Measurements from ENCODE around the gene NCAPG. TPM values are rescaled to one million over a fixed set of nuclear protein-coding genes. Genes with fewer than 3 reads are reported as not detected.
"Not testable (repeated sequence)": the region's sequence is repeated elsewhere in the genome, so short reads cannot be mapped to it uniquely, and the experiment has no call there.

Gene NCAPG
- total RNA-seq, 3 donors from 2014 or later: 0.33 to 0.96 (median 0.59) TPM

DNA sequence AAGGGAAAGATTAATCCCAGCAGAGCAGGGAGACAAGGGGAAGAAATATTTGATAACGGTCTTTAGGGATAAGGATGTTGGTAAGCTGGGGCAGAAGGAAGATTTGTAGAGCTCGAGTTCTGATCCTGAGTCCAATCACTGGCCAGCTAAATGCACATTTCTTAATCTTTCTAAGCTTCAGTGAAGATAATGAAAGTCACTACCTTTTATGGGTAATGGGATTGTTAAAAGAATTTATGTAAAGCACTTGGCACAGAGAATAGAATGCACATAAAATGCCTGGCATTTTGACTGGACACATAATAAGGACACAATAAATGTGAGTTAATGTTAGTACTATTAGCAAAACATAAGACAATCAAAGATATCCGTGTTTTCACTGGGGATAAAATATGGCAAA lies 43.3 kb downstream of the NCAPG start:
- TF ChIP-seq POLR2AphosphoS5 (IDR thresholded peaks at IDR 0.05) (no peak), POLR2A (IDR thresholded peaks at IDR 0.05) (no peak)
- TF ChIP-seq, protein P1, sequence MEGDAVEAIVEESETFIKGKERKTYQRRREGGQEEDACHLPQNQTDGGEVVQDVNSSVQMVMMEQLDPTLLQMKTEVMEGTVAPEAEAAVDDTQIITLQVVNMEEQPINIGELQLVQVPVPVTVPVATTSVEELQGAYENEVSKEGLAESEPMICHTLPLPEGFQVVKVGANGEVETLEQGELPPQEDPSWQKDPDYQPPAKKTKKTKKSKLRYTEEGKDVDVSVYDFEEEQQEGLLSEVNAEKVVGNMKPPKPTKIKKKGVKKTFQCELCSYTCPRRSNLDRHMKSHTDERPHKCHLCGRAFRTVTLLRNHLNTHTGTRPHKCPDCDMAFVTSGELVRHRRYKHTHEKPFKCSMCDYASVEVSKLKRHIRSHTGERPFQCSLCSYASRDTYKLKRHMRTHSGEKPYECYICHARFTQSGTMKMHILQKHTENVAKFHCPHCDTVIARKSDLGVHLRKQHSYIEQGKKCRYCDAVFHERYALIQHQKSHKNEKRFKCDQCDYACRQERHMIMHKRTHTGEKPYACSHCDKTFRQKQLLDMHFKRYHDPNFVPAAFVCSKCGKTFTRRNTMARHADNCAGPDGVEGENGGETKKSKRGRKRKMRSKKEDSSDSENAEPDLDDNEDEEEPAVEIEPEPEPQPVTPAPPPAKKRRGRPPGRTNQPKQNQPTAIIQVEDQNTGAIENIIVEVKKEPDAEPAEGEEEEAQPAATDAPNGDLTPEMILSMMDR (IDR thresholded peaks at IDR 0.05): no peak
- H3K27ac ChIP-seq: no peak overlapping the region
- H3K27me3 ChIP-seq: no peaks in the 10 kb centered on the region
- H3K4me3 ChIP-seq: no peak overlapping the region
- no peak for DNase-seq (ENCODE audit: low spot score in 2 of 2)
- H3K9me3 ChIP-seq: no peaks in the 10 kb centered on the region
- intact Hi-C loops (cut with DNase I; ENCODE audit: low total_unique reads): no loop called here
- H3K36me3 ChIP-seq: no peaks in the 10 kb centered on the region
- no peaks in the 10 kb centered on the region for H3K4me1 ChIP-seq

- Histone ChIP-seq H3K27ac (no peak overlapping the region), H3K36me3 (no peaks in the 10 kb centered on the region), H3K4me1 (no peaks in the 10 kb centered on the region), H3K9me3 (no peaks in the 10 kb centered on the region), H3K4me3 (no peak overlapping the region), H3K27me3 (no peaks in the 10 kb centered on the region)
- DNase-seq (ENCODE audit: low spot score in 2 of 2): no peak
- intact Hi-C loops (cut with DNase I; ENCODE audit: low total_unique reads): no loop called here
- no peak for TF ChIP-seq POLR2AphosphoS5 (IDR thresholded peaks at IDR 0.05)
- TF ChIP-seq, protein P1 (IDR thresholded peaks at IDR 0.05): no peak
- no peak for TF ChIP-seq POLR2A (IDR thresholded peaks at IDR 0.05)
Observed at GRCh38 chr4:17859793-17860406, 49.1 kb downstream of the NCAPG start.

DNA sequence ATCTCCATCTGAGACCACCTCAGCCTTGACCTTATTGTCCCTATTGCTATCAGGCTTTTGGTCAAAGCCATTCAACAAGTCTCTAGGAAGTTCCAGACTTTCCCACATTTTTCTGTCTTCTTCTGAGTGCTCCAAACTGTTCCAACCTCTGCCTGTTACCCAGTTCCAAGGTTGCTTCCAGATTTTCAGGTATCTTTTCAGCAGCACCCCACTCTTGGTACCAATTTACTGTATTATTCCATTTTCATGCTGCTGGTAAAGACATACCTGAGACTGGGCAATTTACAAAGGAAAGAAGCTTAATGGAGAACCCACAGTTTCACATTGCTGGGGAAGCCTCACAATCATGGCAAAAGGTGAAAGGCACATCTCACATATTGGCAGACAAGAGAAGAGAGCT lies 51.1 kb downstream of the NCAPG start:
- H3K27ac ChIP-seq; H3K4me3 ChIP-seq; H3K36me3 ChIP-seq; H3K4me1 ChIP-seq; H3K9me3 ChIP-seq; DNase-seq (ENCODE audit: low spot score in 2 of 2); H3K27me3 ChIP-seq; intact Hi-C loops (cut with DNase I; ENCODE audit: low total_unique reads): not testable (repeated sequence)

DNA sequence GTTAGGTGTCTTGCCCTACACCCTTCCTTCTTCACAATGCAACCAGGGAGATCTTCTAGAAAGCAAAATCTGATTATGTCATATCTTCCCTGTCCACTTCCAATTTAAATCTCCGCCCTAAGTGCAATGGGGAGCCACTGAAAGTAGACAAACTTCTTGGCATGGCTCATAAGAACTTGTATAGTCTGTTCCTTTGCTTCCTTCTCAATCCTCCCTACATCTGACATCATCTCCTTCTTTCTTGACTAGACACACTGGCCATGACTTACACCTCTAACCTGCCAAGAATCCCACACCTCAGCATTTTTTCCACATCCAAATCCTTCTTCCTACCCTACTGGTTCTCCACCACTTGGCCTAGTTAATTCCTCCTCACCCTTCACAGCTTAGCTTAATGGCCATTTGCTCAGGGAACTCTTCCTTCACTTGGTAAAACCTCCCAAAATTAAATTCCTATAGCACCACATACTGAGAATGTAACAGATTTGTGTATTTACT lies 55.1 kb downstream of the NCAPG start:
- intact Hi-C loops (cut with DNase I; ENCODE audit: low total_unique reads): no loop called here
- no peaks in the 10 kb centered on the region for H3K27me3 ChIP-seq
- no peak for TF ChIP-seq POLR2A (IDR thresholded peaks at IDR 0.05)
- TF ChIP-seq POLR2AphosphoS5 (IDR thresholded peaks at IDR 0.05): no peak
- TF ChIP-seq, protein P1 (IDR thresholded peaks at IDR 0.05): no peak
- no peak overlapping the region for H3K27ac ChIP-seq
- H3K9me3 ChIP-seq: no peaks in the 10 kb centered on the region
- no peaks in the 10 kb centered on the region for H3K36me3 ChIP-seq
- DNase-seq (ENCODE audit: low spot score in 2 of 2): no peak
- H3K4me3 ChIP-seq: no peak overlapping the region
- no peaks in the 10 kb centered on the region for H3K4me1 ChIP-seq

DNA sequence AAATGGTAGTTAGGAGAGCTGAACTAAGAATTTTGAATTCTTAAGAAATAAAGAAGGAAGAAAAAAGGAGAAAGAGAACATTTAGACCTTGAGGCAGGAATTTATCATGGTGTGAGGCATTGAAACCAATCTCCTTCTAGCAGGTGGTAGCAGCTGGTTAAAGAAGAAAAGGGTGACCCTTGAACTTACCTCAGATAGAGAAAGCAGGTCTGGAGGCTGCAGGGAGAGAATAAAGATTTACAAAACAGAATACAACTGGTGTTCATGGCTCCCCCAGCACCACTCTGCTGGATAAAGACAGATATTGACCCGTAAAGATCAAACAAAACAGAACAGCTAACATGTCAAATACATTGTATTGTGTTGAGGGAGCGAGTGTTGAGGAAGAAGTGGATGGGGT lies 56.0 kb downstream of the NCAPG start:
- no peak overlapping the region for H3K27ac ChIP-seq
- TF ChIP-seq, protein P1 (IDR thresholded peaks at IDR 0.05): no peak
- no peak for TF ChIP-seq POLR2AphosphoS5 (IDR thresholded peaks at IDR 0.05)
- TF ChIP-seq POLR2A (IDR thresholded peaks at IDR 0.05): no peak
- H3K4me1 ChIP-seq: no peaks in the 10 kb centered on the region
- H3K9me3 ChIP-seq: no peaks in the 10 kb centered on the region
- no peaks in the 10 kb centered on the region for H3K27me3 ChIP-seq
- H3K4me3 ChIP-seq: no peak overlapping the region
- intact Hi-C loops (cut with DNase I; ENCODE audit: low total_unique reads): no loop called here
- H3K36me3 ChIP-seq: no peaks in the 10 kb centered on the region
- no peak for DNase-seq (ENCODE audit: low spot score in 2 of 2)
